IMR-90 (cell line): ENCODE measurements around the gene PHAF1. TPM values are rescaled to one million over a fixed set of nuclear protein-coding genes. Genes with fewer than 3 reads are reported as not detected.
A peak's percentile ranks its signal among the peaks of the same experiment; 100 is the strongest.

Experiments used
- ATAC-seq: fragments of 200-7000 bp; cut with Tn5 transposase; 2 replicates; pipeline ENCODE4 v1.9.1; 2020; ENCODE audit warnings: low read depth, mild to moderate bottlenecking, moderate library complexity
- BruUV-seq: library from RNA; stranded (reverse); fragments of 400-500 nt; replicated peaks from 2 replicates; lab custom pipeline; 2021; lab: Mats Ljungman, UMichigan
- CTCF ChIA-PET: fragments of 300-600 bp; formaldehyde crosslinking; extraction: SDS; loops from one replicate; lab custom pipeline; 2021; ENCODE audit warnings: antibody characterized with exemption; lab: Yijun Ruan, JAX
- POLR2A ChIA-PET: fragments of 300-600 bp; sonication (Branson Sonifier 250); formaldehyde crosslinking; loops from one replicate; lab custom pipeline; 2022; ENCODE audit warnings: antibody characterized with exemption; ENCODE audit not compliant: unreplicated experiment; lab: Charles Lee
- DNase-seq: peaks from one replicate; pipeline ENCODE4 v3.0.0; 2013
- H2AFZ ChIP-seq: replicated peaks from 2 replicates; pipeline ENCODE3; 2013; ENCODE audit warnings: low read length, mild to moderate bottlenecking; ENCODE audit not compliant: poor library complexity
- H2AK5ac ChIP-seq: 2 replicates; pipeline ENCODE4 v1.6.1; 2013; ENCODE audit warnings: low read depth, low read length, inconsistent platforms
- H2AK9ac ChIP-seq: replicated peaks from 2 replicates; pipeline ENCODE3; 2013; ENCODE audit warnings: mild to moderate bottlenecking, low read depth, low read length, moderate library complexity; ENCODE audit not compliant: poor library complexity
- H2BK120ac ChIP-seq: 2 replicates; pipeline ENCODE4 v1.6.1; 2013; ENCODE audit warnings: low read depth, low read length, inconsistent platforms
- H2BK15ac ChIP-seq: 3 replicates; pipeline ENCODE4 v1.6.1; 2013; ENCODE audit warnings: low read depth, low read length, inconsistent platforms
- H2BK20ac ChIP-seq: 2 replicates; pipeline ENCODE4 v1.6.1; 2013; ENCODE audit warnings: low read depth, mild to moderate bottlenecking, inconsistent platforms, low read length, moderate library complexity
- H2BK5ac ChIP-seq: 2 replicates; pipeline ENCODE4 v1.6.1; 2013; ENCODE audit warnings: mild to moderate bottlenecking, low read depth, low read length, inconsistent platforms; ENCODE audit not compliant: poor library complexity, severe bottlenecking
- H3K14ac ChIP-seq: replicated peaks from 2 replicates; pipeline ENCODE4 v1.6.1; 2013; ENCODE audit warnings: low read depth, low read length, inconsistent platforms
- H3K18ac ChIP-seq: 2 replicates; pipeline ENCODE4 v1.6.1; 2013; ENCODE audit warnings: low read depth, low read length, control low read depth
- H3K23ac ChIP-seq: 2 replicates; pipeline ENCODE4 v1.6.1; 2013; ENCODE audit warnings: low read depth, low read length, inconsistent platforms
- H3K27ac ChIP-seq: 2 replicates; pipeline ENCODE4 v1.5.1; 2013; ENCODE audit warnings: mild to moderate bottlenecking, control low read depth, low read length; ENCODE audit not compliant: insufficient read depth
- H3K27me3 ChIP-seq: 2 replicates; pipeline ENCODE4 v1.6.1; 2013; ENCODE audit warnings: low read length; ENCODE audit not compliant: control insufficient read depth, insufficient read depth
- H3K36me3 ChIP-seq: 2 replicates; pipeline ENCODE4 v1.6.1; 2013; ENCODE audit warnings: low read length, mixed read lengths; ENCODE audit not compliant: control insufficient read depth, insufficient read depth
- H3K4ac ChIP-seq: 2 replicates; pipeline ENCODE4 v1.6.1; 2013; ENCODE audit warnings: low read depth, low read length, inconsistent platforms
- H3K4me1 ChIP-seq: 2 replicates; pipeline ENCODE4 v1.6.1; 2013; ENCODE audit warnings: low read length, mixed read lengths; ENCODE audit not compliant: control insufficient read depth, insufficient read depth
- H3K4me2 ChIP-seq: 2 replicates; pipeline ENCODE4 v1.6.1; 2013; ENCODE audit warnings: low read depth, mild to moderate bottlenecking, control low read depth, low read length, moderate library complexity
- H3K4me3 ChIP-seq: 2 replicates; pipeline ENCODE4 v1.5.1; 2013; ENCODE audit warnings: low read depth, mild to moderate bottlenecking, control low read depth, low read length, moderate library complexity; ENCODE audit not compliant: insufficient read depth
- H3K56ac ChIP-seq: 2 replicates; pipeline ENCODE4 v1.6.1; 2013; ENCODE audit warnings: low read length, inconsistent platforms; ENCODE audit not compliant: insufficient read depth; ENCODE audit errors: extremely low read depth
- H3K79me1 ChIP-seq, 2 experiments: 2 replicates each; pipeline ENCODE4 v1.6.1; 2013; ENCODE audit warnings: low read length in 2 of 2, inconsistent platforms in 1 of 2, low read depth in 1 of 2
- H3K9ac ChIP-seq: 2 replicates; pipeline ENCODE4 v1.6.1; 2013; ENCODE audit warnings: low read depth, low read length, control low read depth
- H3K9me1 ChIP-seq: 2 replicates; pipeline ENCODE4 v1.6.1; 2013; ENCODE audit warnings: low read length, inconsistent platforms; ENCODE audit not compliant: insufficient read depth
- H3K9me3 ChIP-seq: 2 replicates; pipeline ENCODE4 v1.6.1; 2013; ENCODE audit warnings: low read length; ENCODE audit not compliant: control insufficient read depth, insufficient read depth
- H4K20me1 ChIP-seq: 2 replicates; pipeline ENCODE4 v1.6.1; 2013; ENCODE audit warnings: low read length, inconsistent platforms; ENCODE audit not compliant: insufficient read depth
- H4K5ac ChIP-seq: 2 replicates; pipeline ENCODE4 v1.6.1; 2013; ENCODE audit warnings: mild to moderate bottlenecking, low read depth, low read length, control low read depth
- H4K8ac ChIP-seq, 2 experiments: 2 replicates each; pipeline ENCODE4 v1.6.1; 2013; ENCODE audit warnings: low read depth in 2 of 2, low read length in 2 of 2, control low read depth in 1 of 2, inconsistent platforms in 1 of 2
- H4K91ac ChIP-seq: 2 replicates; pipeline ENCODE4 v1.6.1; 2013; ENCODE audit warnings: low read depth, low read length, inconsistent platforms; ENCODE audit not compliant: insufficient read depth
- CHD1 ChIP-seq: IDR thresholded peaks from 2 replicates; pipeline ENCODE4 v1.6.1; 2012; ENCODE audit warnings: low read depth, low read length, improper control_type of control experiment
- ELK1 ChIP-seq: fragments of 150-350 bp; IDR thresholded peaks from 2 replicates; pipeline ENCODE4 v1.6.1; 2016; ENCODE audit warnings: low read depth, mild to moderate bottlenecking, low read length, moderate library complexity, borderline replicate concordance
- MAZ ChIP-seq: IDR thresholded peaks from 2 replicates; pipeline ENCODE4 v1.6.1; 2012; ENCODE audit warnings: low read depth, mild to moderate bottlenecking, low read length, improper control_type of control experiment, moderate library complexity, borderline replicate concordance
- MXI1 ChIP-seq: IDR thresholded peaks from 2 replicates; pipeline ENCODE4 v1.6.1; 2012; ENCODE audit warnings: low read depth, mild to moderate bottlenecking, low read length, moderate library complexity, borderline replicate concordance
- NFE2L2 ChIP-seq: fragments of 150-350 bp; IDR thresholded peaks from 2 replicates; pipeline ENCODE4 v1.6.1; 2016; ENCODE audit warnings: low read depth, mild to moderate bottlenecking, low read length
- RAD21 ChIP-seq: IDR thresholded peaks from 2 replicates; pipeline ENCODE4 v1.6.1; 2012; ENCODE audit warnings: low read length, improper control_type of control experiment
- USF2 ChIP-seq: fragments of 150-350 bp; IDR thresholded peaks from 2 replicates; pipeline ENCODE4 v1.6.1; 2017; ENCODE audit warnings: mild to moderate bottlenecking, antibody characterized with exemption, low read length, low read depth
- WGBS, 2 experiments: methylation state at CpG; one replicate each; pipeline versions ENCODE4 v1.1.5 to v1.1.7; 2013; ENCODE audit warnings: missing lambda C conversion rate in 2 of 2; ENCODE audit not compliant: insufficient read length in 1 of 2; ENCODE audit errors: extremely low coverage in 2 of 2; 5-methylcytosine and 5-hydroxymethylcytosine counted together
- dilution Hi-C: fragments of 300-500 bp; cut with HindIII; formaldehyde crosslinking; loops from one replicate; pipeline ENCODE4 v1.14.3; 2018; ENCODE audit warnings: low sequenced_read_pairs; ENCODE audit not compliant: unreplicated experiment
- in situ Hi-C: fragments of 300-500 bp; cut with MboI; formaldehyde crosslinking; loops from 3 replicates; pipeline ENCODE4 v1.14.3; 2019; ENCODE audit warnings: low sequenced_read_pairs, inconsistent platforms, mixed read lengths
- intact Hi-C: fragments of 100-400 bp; cut with micrococcal nuclease; formaldehyde crosslinking; loops from 2 replicates; pipeline ENCODE4 v1.10.0; 2022
- polyA plus RNA-seq, 3 experiments: library from polyadenylated mRNA; depleted of rRNA; stranded (reverse); fragments of >200 nt; gene quantifications; 2 replicates each; pipeline ENCODE4 v1.2.3, GENCODE V29; 2012; ENCODE audit warnings: low replicate concordance in 1 of 3
- total RNA-seq: library from RNA; depleted of rRNA; stranded (reverse); fragments of >200 nt; gene quantifications from 2 replicates; pipeline ENCODE4 v1.2.3, GENCODE V29; 2012

PHAF1 gene
- total and polyA plus RNA-seq, 2 of the 4 experiments (the other 2 are of a cell fraction), result 14.0 to 19.8 TPM

GRCh38 chr16:67150833-67151396, 41.2 kb downstream of the PHAF1 start, which contains the start of gene B3GNT9:
Gene B3GNT9, minus strand, starts transcription at chr16:67150998. Its CDS starts 513 bp downstream, at chr16:67150485.
- Histone ChIP-seq H3K18ac (peak within 1 kb of the TSS; percentile 66; the same call in 1 of the 2 replicates), H4K8ac (peak within 1 kb of the TSS; percentile 72 to 97), H2BK20ac (peak within 1 kb of the TSS; percentile 47), H3K27me3 (no peaks in the 10 kb centered on the region), H3K4me2 (peak within 1 kb of the TSS; percentile 84), H3K9me3 (no peaks in the 10 kb centered on the region), H4K20me1 (peaks cover 20% of the 10 kb centered on the region), H3K9me1 (peaks cover 4% of the 10 kb centered on the region; the same call in 1 of the 2 replicates), H4K91ac (peak within 1 kb of the TSS; percentile 71), H3K27ac (peak within 1 kb of the TSS; percentile 92), H2BK120ac (peak within 1 kb of the TSS; percentile 82), H3K4me1 (peaks cover 6% of the 10 kb centered on the region; the same call in 1 of the 2 replicates), H3K56ac (peak within 1 kb of the TSS; percentile 88), H3K4ac (peak within 1 kb of the TSS; percentile 87), H2AFZ (peak within 1 kb of the TSS; percentile 99), H2BK5ac (peak within 1 kb of the TSS; percentile 87), H3K23ac (peak within 1 kb of the TSS; percentile 81), H3K79me1 (peaks cover 0 to 30% of the 10 kb centered on the region in 2 experiments; a peak in 2 of 4 replicates), H4K5ac (peak within 1 kb of the TSS; percentile 65), H2AK9ac (peak within 1 kb of the TSS; percentile 95), H2AK5ac (peak within 1 kb of the TSS; percentile 66), H3K4me3 (peak within 1 kb of the TSS; percentile 76), H3K9ac (peak within 1 kb of the TSS; percentile 64), H2BK15ac (peak within 1 kb of the TSS; percentile 77; the same call in 2 of the 3 replicates), H3K36me3 (peaks cover 31% of the 10 kb centered on the region), H3K14ac (peak within 1 kb of the TSS; percentile 96)
- POLR2A ChIA-PET, result no interaction called here
- peak; percentile 78 for ATAC-seq
- 1% methylated on average over 10 of the region's 34 CpGs; no CpG with 5 or more reads in 1 of the 2 experiments for WGBS, 2 experiments
- peak; percentile 66 for DNase-seq
- intact Hi-C loops (loop anchor here (2.0 to 10.0 kb wide), 2 partner anchors 132 to 256 kb away; no protein-coding TSS in a partner anchor), dilution Hi-C loops (no loop called here), in situ Hi-C loops (no loop called here)
- CTCF ChIA-PET, result interaction anchor here (0.7 to 1.0 kb wide), 4 partner anchors 10 to 47 kb away, joined by 3 to 4 read pairs (median 3); no protein-coding TSS in a partner anchor
- TF ChIP-seq RAD21, result no peak
- TF ChIP-seq MAZ, result peak; percentile 39; the same call in 1 of the 2 replicates
- TF ChIP-seq MXI1, result peak; percentile 12; the same call in 1 of the 2 replicates
- peak; percentile 88 for TF ChIP-seq USF2
- TF ChIP-seq ELK1, result no peak
- no peak for TF ChIP-seq CHD1
- TF ChIP-seq NFE2L2, result no peak
- no TSS peak for BruUV-seq
